IMR-90 (cell line): Measurements from ENCODE around the gene CUX1. TPM values are rescaled to one million over a fixed set of nuclear protein-coding genes. Genes with fewer than 3 reads are reported as not detected.

Source experiments
- ATAC-seq: fragments of 200-7000 bp; cut with Tn5 transposase; 2 replicates; pipeline ENCODE4 v1.9.1; 2020; ENCODE audit warnings: low read depth, mild to moderate bottlenecking, moderate library complexity
- BruUV-seq: library from RNA; stranded (reverse); fragments of 400-500 nt; replicated peaks from 2 replicates; lab custom pipeline; 2021; lab: Mats Ljungman, UMichigan
- CTCF ChIA-PET: fragments of 300-600 bp; formaldehyde crosslinking; extraction: SDS; loops from one replicate; lab custom pipeline; 2021; ENCODE audit warnings: antibody characterized with exemption; lab: Yijun Ruan, JAX
- POLR2A ChIA-PET: fragments of 300-600 bp; sonication (Branson Sonifier 250); formaldehyde crosslinking; loops from one replicate; lab custom pipeline; 2022; ENCODE audit warnings: antibody characterized with exemption; ENCODE audit not compliant: unreplicated experiment; lab: Charles Lee
- DNase-seq: peaks from one replicate; pipeline ENCODE4 v3.0.0; 2013
- H2AFZ ChIP-seq: replicated peaks from 2 replicates; pipeline ENCODE3; 2013; ENCODE audit warnings: low read length, mild to moderate bottlenecking; ENCODE audit not compliant: poor library complexity
- H2AK5ac ChIP-seq: 2 replicates; pipeline ENCODE4 v1.6.1; 2013; ENCODE audit warnings: low read depth, low read length, inconsistent platforms
- H2AK9ac ChIP-seq: replicated peaks from 2 replicates; pipeline ENCODE3; 2013; ENCODE audit warnings: mild to moderate bottlenecking, low read depth, low read length, moderate library complexity; ENCODE audit not compliant: poor library complexity
- H2BK120ac ChIP-seq: 2 replicates; pipeline ENCODE4 v1.6.1; 2013; ENCODE audit warnings: low read depth, low read length, inconsistent platforms
- H2BK15ac ChIP-seq: 3 replicates; pipeline ENCODE4 v1.6.1; 2013; ENCODE audit warnings: low read depth, low read length, inconsistent platforms
- H2BK20ac ChIP-seq: 2 replicates; pipeline ENCODE4 v1.6.1; 2013; ENCODE audit warnings: low read depth, mild to moderate bottlenecking, inconsistent platforms, low read length, moderate library complexity
- H2BK5ac ChIP-seq: 2 replicates; pipeline ENCODE4 v1.6.1; 2013; ENCODE audit warnings: mild to moderate bottlenecking, low read depth, low read length, inconsistent platforms; ENCODE audit not compliant: poor library complexity, severe bottlenecking
- H3K14ac ChIP-seq: replicated peaks from 2 replicates; pipeline ENCODE4 v1.6.1; 2013; ENCODE audit warnings: low read depth, low read length, inconsistent platforms
- H3K18ac ChIP-seq: 2 replicates; pipeline ENCODE4 v1.6.1; 2013; ENCODE audit warnings: low read depth, low read length, control low read depth
- H3K23ac ChIP-seq: 2 replicates; pipeline ENCODE4 v1.6.1; 2013; ENCODE audit warnings: low read depth, low read length, inconsistent platforms
- H3K27ac ChIP-seq: 2 replicates; pipeline ENCODE4 v1.5.1; 2013; ENCODE audit warnings: mild to moderate bottlenecking, control low read depth, low read length; ENCODE audit not compliant: insufficient read depth
- H3K27me3 ChIP-seq: 2 replicates; pipeline ENCODE4 v1.6.1; 2013; ENCODE audit warnings: low read length; ENCODE audit not compliant: control insufficient read depth, insufficient read depth
- H3K36me3 ChIP-seq: 2 replicates; pipeline ENCODE4 v1.6.1; 2013; ENCODE audit warnings: low read length, mixed read lengths; ENCODE audit not compliant: control insufficient read depth, insufficient read depth
- H3K4ac ChIP-seq: 2 replicates; pipeline ENCODE4 v1.6.1; 2013; ENCODE audit warnings: low read depth, low read length, inconsistent platforms
- H3K4me1 ChIP-seq: 2 replicates; pipeline ENCODE4 v1.6.1; 2013; ENCODE audit warnings: low read length, mixed read lengths; ENCODE audit not compliant: control insufficient read depth, insufficient read depth
- H3K4me2 ChIP-seq: 2 replicates; pipeline ENCODE4 v1.6.1; 2013; ENCODE audit warnings: low read depth, mild to moderate bottlenecking, control low read depth, low read length, moderate library complexity
- H3K4me3 ChIP-seq: 2 replicates; pipeline ENCODE4 v1.5.1; 2013; ENCODE audit warnings: low read depth, mild to moderate bottlenecking, control low read depth, low read length, moderate library complexity; ENCODE audit not compliant: insufficient read depth
- H3K56ac ChIP-seq: 2 replicates; pipeline ENCODE4 v1.6.1; 2013; ENCODE audit warnings: low read length, inconsistent platforms; ENCODE audit not compliant: insufficient read depth; ENCODE audit errors: extremely low read depth
- H3K79me1 ChIP-seq, 2 experiments: 2 replicates each; pipeline ENCODE4 v1.6.1; 2013; ENCODE audit warnings: low read length in 2 of 2, inconsistent platforms in 1 of 2, low read depth in 1 of 2
- H3K9ac ChIP-seq: 2 replicates; pipeline ENCODE4 v1.6.1; 2013; ENCODE audit warnings: low read depth, low read length, control low read depth
- H3K9me1 ChIP-seq: 2 replicates; pipeline ENCODE4 v1.6.1; 2013; ENCODE audit warnings: low read length, inconsistent platforms; ENCODE audit not compliant: insufficient read depth
- H3K9me3 ChIP-seq: 2 replicates; pipeline ENCODE4 v1.6.1; 2013; ENCODE audit warnings: low read length; ENCODE audit not compliant: control insufficient read depth, insufficient read depth
- H4K20me1 ChIP-seq: 2 replicates; pipeline ENCODE4 v1.6.1; 2013; ENCODE audit warnings: low read length, inconsistent platforms; ENCODE audit not compliant: insufficient read depth
- H4K5ac ChIP-seq: 2 replicates; pipeline ENCODE4 v1.6.1; 2013; ENCODE audit warnings: mild to moderate bottlenecking, low read depth, low read length, control low read depth
- H4K8ac ChIP-seq, 2 experiments: 2 replicates each; pipeline ENCODE4 v1.6.1; 2013; ENCODE audit warnings: low read depth in 2 of 2, low read length in 2 of 2, control low read depth in 1 of 2, inconsistent platforms in 1 of 2
- H4K91ac ChIP-seq: 2 replicates; pipeline ENCODE4 v1.6.1; 2013; ENCODE audit warnings: low read depth, low read length, inconsistent platforms; ENCODE audit not compliant: insufficient read depth
- RAD21 ChIP-seq: IDR thresholded peaks from 2 replicates; pipeline ENCODE4 v1.6.1; 2012; ENCODE audit warnings: low read length, improper control_type of control experiment
- USF2 ChIP-seq: fragments of 150-350 bp; IDR thresholded peaks from 2 replicates; pipeline ENCODE4 v1.6.1; 2017; ENCODE audit warnings: mild to moderate bottlenecking, antibody characterized with exemption, low read length, low read depth
- WGBS, 2 experiments: methylation state at CpG; one replicate each; pipeline versions ENCODE4 v1.1.5 to v1.1.7; 2013; ENCODE audit warnings: missing lambda C conversion rate in 2 of 2; ENCODE audit not compliant: insufficient read length in 1 of 2; ENCODE audit errors: extremely low coverage in 2 of 2; 5-methylcytosine and 5-hydroxymethylcytosine counted together
- dilution Hi-C: fragments of 300-500 bp; cut with HindIII; formaldehyde crosslinking; loops from one replicate; pipeline ENCODE4 v1.14.3; 2018; ENCODE audit warnings: low sequenced_read_pairs; ENCODE audit not compliant: unreplicated experiment
- in situ Hi-C: fragments of 300-500 bp; cut with MboI; formaldehyde crosslinking; loops from 3 replicates; pipeline ENCODE4 v1.14.3; 2019; ENCODE audit warnings: low sequenced_read_pairs, inconsistent platforms, mixed read lengths
- intact Hi-C: fragments of 100-400 bp; cut with micrococcal nuclease; formaldehyde crosslinking; loops from 2 replicates; pipeline ENCODE4 v1.10.0; 2022
- polyA plus RNA-seq, 3 experiments: library from polyadenylated mRNA; depleted of rRNA; stranded (reverse); fragments of >200 nt; gene quantifications; 2 replicates each; pipeline ENCODE4 v1.2.3, GENCODE V29; 2012; ENCODE audit warnings: low replicate concordance in 1 of 3
- total RNA-seq: library from RNA; depleted of rRNA; stranded (reverse); fragments of >200 nt; gene quantifications from 2 replicates; pipeline ENCODE4 v1.2.3, GENCODE V29; 2012

The CUX1 gene
- total and polyA plus RNA-seq, 2 of the 4 experiments (the other 2 are of a cell fraction): 19.7 to 46.4 TPM

DNA sequence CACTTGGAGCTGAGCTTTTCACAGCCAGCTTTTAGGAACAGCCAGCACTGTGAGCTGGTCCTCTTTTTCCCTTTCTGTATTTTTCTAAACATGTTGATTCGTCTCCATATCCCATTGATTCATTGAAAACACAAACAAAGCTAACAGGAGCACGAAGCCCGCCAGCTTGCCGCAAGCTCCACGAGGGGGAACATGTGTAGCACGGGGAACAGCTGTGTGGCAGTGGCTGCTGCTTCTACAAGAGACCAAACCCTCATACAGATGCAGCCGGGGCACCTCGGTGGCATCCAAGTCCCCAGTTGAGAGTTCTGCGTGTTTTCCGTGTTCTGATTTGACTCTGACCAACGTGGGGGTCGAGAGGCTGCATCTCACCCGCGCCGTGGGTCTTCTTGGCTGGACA is 388.5 kb downstream of the CUX1 start:
- in situ Hi-C loops (no loop called here), dilution Hi-C loops (no loop called here), intact Hi-C loops (no loop called here)
- H2BK5ac ChIP-seq: no peak overlapping the region
- CTCF ChIA-PET: no interaction called here
- no peak overlapping the region for H3K18ac ChIP-seq
- H3K4me3 ChIP-seq: no peak overlapping the region
- no peak overlapping the region for H2AK9ac ChIP-seq
- H3K36me3 ChIP-seq: peaks cover 52% of the 10 kb centered on the region
- no peaks in the 10 kb centered on the region for H3K9me3 ChIP-seq
- H3K4ac ChIP-seq: no peak overlapping the region
- no peak for TF ChIP-seq RAD21
- TF ChIP-seq USF2: no peak
- ATAC-seq (no peak), DNase-seq (no peak)
- no peaks in the 10 kb centered on the region; the same call in 1 of the 2 replicates for H4K20me1 ChIP-seq
- H3K27ac ChIP-seq: no peak overlapping the region
- no peak overlapping the region for H2AFZ ChIP-seq
- H3K27me3 ChIP-seq: no peaks in the 10 kb centered on the region
- no peak overlapping the region for H4K5ac ChIP-seq
- no peak overlapping the region for H2BK15ac ChIP-seq
- H2BK20ac ChIP-seq: no peak overlapping the region
- H3K4me1 ChIP-seq: no peaks in the 10 kb centered on the region
- no peak overlapping the region for H4K8ac ChIP-seq
- no TSS peak for BruUV-seq
- no peak overlapping the region for H3K9ac ChIP-seq
- no peak overlapping the region for H3K14ac ChIP-seq
- WGBS, 2 experiments: 99% methylated on average over 9 of the region's 15 CpGs; no CpG with 5 or more reads in 1 of the 2 experiments
- peaks cover 5% of the 10 kb centered on the region; the same call in 1 of the 2 replicates for H3K9me1 ChIP-seq
- POLR2A ChIA-PET: no interaction called here
- no peak overlapping the region for H3K4me2 ChIP-seq
- no peak overlapping the region for H2BK120ac ChIP-seq
- no peak overlapping the region for H4K91ac ChIP-seq
- H2AK5ac ChIP-seq: no peak overlapping the region
- H3K79me1 ChIP-seq: no peaks in the 10 kb centered on the region
- H3K23ac ChIP-seq: no peak overlapping the region
- no peak overlapping the region for H3K56ac ChIP-seq
